Astrocyte of the spinal cord (primary cell): ENCODE results near the gene PLEKHG4B.

Source experiments
- DNase-seq: peaks from one replicate; pipeline ENCODE4 v3.0.0; 2011; ENCODE audit warnings: low read depth, low spot score
- H3K4me3 ChIP-seq: 2 replicates; pipeline ENCODE4 v1.5.1; 2011; ENCODE audit warnings: low read depth, mild to moderate bottlenecking, low read length, moderate library complexity
- in situ Hi-C: cut with HindIII; loops from 2 replicates; pipeline ENCODE4 v1.10.0; 2017; ENCODE audit warnings: low sequenced_read_pairs
- TF ChIP-seq, protein P1 (sequence below): IDR thresholded peaks from 2 replicates; pipeline ENCODE4 v1.5.1; 2012; ENCODE audit warnings: low read depth, mild to moderate bottlenecking, low read length, inconsistent platforms

Gene PLEKHG4B

DNA sequence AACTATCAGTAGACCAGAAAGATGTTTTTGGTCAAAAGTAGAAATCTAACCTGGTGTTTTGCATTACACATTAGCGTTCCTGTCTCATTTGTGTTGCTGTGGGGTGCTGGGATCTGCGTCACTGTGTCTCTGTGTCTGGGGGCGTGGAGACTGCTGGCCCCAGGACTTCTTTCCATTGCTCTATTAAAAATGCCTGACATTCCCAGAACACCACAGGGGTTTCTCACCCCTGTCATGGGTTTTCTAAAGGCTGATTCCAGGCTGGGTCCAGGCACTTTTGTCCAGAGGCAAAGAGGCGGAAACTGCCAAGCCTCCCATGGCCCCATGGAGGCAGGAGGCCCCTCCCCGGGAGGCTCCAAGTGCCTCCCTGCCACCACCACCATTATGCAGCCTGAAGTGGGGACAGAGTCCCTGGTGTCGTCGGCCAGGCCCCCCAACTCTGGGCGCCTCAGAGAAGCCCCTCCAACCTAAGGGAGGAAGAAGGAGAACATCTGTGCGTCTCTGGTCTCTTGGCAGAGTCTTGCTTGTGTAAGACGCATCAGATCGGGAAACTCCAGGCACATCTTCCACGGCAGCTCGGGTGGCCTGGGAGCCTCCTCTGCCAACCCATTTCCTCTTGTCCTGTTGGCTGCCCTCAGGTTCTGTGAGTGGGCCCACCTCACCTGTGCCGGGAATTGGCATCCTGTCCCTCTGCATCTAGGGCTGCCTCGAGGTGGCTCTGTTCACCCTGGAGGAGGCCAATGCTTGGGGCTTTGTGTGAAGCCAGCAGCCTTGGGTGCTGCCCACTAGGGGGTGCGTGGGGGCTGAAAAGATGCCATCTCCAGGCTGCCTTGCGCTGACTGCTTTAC is 13.8 kb upstream of the PLEKHG4B start:
- DNase-seq: peak; percentile 52
- H3K4me3 ChIP-seq: no peak overlapping the region
- in situ Hi-C loops: no loop called here
- TF ChIP-seq, protein P1, sequence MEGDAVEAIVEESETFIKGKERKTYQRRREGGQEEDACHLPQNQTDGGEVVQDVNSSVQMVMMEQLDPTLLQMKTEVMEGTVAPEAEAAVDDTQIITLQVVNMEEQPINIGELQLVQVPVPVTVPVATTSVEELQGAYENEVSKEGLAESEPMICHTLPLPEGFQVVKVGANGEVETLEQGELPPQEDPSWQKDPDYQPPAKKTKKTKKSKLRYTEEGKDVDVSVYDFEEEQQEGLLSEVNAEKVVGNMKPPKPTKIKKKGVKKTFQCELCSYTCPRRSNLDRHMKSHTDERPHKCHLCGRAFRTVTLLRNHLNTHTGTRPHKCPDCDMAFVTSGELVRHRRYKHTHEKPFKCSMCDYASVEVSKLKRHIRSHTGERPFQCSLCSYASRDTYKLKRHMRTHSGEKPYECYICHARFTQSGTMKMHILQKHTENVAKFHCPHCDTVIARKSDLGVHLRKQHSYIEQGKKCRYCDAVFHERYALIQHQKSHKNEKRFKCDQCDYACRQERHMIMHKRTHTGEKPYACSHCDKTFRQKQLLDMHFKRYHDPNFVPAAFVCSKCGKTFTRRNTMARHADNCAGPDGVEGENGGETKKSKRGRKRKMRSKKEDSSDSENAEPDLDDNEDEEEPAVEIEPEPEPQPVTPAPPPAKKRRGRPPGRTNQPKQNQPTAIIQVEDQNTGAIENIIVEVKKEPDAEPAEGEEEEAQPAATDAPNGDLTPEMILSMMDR: peak; percentile 60

DNA sequence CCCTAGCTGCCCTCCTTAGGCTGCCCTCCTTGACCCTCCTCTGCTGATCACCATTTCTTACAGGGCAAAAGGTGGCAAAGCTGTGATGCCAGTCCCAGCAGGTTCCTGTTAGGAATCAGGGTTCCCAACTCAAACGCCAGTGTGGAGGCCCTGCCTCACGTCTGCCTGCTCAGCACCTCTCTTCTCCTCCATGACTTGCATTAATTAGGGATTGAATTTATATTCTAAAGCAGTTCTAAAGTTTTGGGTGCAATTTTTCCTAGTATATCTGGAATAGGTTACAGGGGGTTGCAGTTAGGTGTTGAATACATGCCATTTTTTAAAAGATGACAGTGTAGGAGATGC is 13.2 kb upstream of the PLEKHG4B start:
- no peak for DNase-seq
- H3K4me3 ChIP-seq: no peak overlapping the region
- TF ChIP-seq, protein P1: no peak
- in situ Hi-C loops: no loop called here

DNA sequence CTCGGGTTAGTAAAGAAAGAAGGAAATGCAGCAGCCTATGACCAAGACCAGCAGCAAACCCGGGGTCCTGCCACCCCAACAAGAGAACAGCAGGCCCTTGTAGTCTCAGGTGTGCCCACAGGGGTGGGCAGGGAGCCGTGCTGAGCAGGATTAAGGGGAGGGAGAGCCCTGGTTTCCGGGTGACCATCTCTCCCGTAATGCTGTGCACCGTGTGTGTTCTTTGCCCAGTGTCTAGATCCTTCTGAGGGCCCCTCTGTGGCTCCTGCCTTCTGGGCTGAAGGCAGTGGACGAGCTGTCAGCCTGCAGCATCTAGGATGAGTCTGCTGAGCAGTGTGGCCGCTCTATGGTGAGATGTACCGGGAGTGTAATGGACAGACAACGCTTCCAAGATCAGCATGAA is 12.7 kb upstream of the PLEKHG4B start:
- in situ Hi-C loops: no loop called here
- H3K4me3 ChIP-seq: no peak overlapping the region
- TF ChIP-seq, protein P1: no peak
- DNase-seq: no peak

DNA sequence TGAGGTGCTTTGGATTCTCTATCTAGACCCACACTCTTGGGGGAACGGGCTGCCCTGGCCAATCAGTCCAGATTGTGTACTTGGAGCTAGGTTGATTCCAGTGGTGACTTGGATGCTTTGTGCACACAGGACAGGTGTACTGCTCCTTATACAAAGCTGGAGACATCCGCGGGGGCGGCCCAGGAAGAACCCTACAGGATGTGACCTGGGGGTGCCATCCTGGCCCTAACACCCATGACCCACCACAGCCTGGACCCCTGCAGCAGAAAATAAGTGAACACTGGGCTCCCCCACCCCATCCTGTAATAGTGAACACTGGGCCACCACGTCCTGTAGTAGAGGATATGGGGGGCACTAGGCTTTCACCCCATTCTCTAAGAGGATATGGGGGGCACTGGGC is 12.1 kb upstream of the PLEKHG4B start:
- DNase-seq: no peak
- no peak overlapping the region for H3K4me3 ChIP-seq
- TF ChIP-seq, protein P1: no peak
- in situ Hi-C loops: no loop called here

DNA sequence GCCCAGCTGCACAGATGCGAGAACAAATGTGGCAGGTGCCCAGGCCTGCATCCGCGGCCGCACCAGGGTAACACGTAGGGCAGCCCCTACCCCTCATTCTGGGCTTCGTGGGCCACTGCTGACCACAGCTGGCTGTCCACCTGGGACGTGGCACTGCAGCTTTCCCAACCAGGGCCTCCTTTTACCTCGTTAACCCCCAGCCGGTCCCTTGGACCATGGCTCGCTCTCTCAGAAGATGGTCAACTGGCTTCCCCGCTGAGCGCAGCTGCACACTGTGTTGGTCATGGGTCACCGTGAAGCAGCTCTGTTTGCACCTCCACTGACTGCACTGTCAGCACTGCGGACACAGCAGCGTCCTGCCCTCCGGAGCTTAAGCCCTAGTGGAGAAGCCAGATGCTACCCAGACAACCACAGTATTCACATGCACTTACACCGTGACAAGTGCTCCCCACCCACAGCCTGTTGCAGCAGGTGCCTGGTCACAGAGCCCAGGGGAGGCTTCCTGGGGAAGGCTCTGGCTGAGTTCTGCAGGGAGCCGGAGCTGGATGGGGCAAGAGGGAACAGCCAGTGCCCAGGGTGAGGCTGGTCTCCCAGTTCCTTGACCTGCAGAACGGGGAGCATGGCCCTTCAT is 10.5 kb upstream of the PLEKHG4B start:
- no peak for DNase-seq
- in situ Hi-C loops: no loop called here
- TF ChIP-seq, protein P1: no peak
- no peak overlapping the region for H3K4me3 ChIP-seq

DNA sequence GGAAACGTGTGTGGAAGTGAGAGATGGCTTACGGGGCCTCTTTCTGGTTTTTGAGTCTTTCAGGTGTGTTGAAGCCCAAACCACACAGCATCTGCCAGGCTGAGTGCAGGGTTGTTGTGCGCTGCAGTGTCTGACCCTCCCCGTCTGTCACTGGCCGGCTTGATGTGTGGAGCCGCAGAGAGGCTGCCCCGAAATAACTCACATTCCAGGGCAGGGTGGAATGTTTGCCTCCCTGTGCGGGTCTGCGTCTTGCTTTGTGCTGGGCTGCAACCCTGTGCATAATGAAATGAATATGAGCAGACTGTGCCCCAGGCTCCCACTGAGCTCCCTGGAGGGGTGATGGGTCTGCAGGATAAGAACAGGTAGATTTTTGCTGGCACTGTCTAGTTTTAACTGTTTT is 9.9 kb upstream of the PLEKHG4B start:
- H3K4me3 ChIP-seq: no peak overlapping the region
- TF ChIP-seq, protein P1: no peak
- in situ Hi-C loops: no loop called here
- peak; percentile 45 for DNase-seq
